SK-N-SH (cell line): Measurements from ENCODE around the gene FRK.

Experiments
- CTCF ChIP-seq: fragments of 200-600 bp; sonication (generic); IDR thresholded peaks from 2 replicates; pipeline ENCODE4 v1.6.1; 2017; ENCODE audit warnings: antibody characterized with exemption, mild to moderate bottlenecking, moderate library complexity
- EP300 ChIP-seq, 2 experiments: IDR thresholded peaks; 2 replicates each; pipeline versions ENCODE4 v1.4.0 to v1.6.1; 2012; ENCODE audit warnings: borderline replicate concordance in 1 of 2, low read depth in 1 of 2, low read length in 1 of 2
- EZH2phosphoT487 ChIP-seq: fragments of 200-600 bp; sonication (generic); IDR thresholded peaks from 2 replicates; pipeline ENCODE4 v1.6.1; 2017; ENCODE audit warnings: low read depth, mixed run types, mild to moderate bottlenecking, antibody characterized with exemption, moderate library complexity, borderline replicate concordance
- GABPA ChIP-seq: IDR thresholded peaks from 2 replicates; pipeline ENCODE4 v1.4.0; 2012; ENCODE audit warnings: low read depth, mild to moderate bottlenecking
- MXI1 ChIP-seq: IDR thresholded peaks from 2 replicates; pipeline ENCODE4 v1.6.1; 2012; ENCODE audit warnings: mild to moderate bottlenecking, low read depth, low read length, improper control_type of control experiment
- NFIC ChIP-seq: IDR thresholded peaks from 2 replicates; pipeline ENCODE4 v1.4.0; 2012; ENCODE audit warnings: borderline replicate concordance
- RAD21 ChIP-seq: IDR thresholded peaks from 2 replicates; pipeline ENCODE4 v1.6.1; 2012; ENCODE audit warnings: mild to moderate bottlenecking, low read length
- RCOR1 ChIP-seq: fragments of 150-350 bp; IDR thresholded peaks from 2 replicates; pipeline ENCODE4 v1.6.1; 2017; ENCODE audit warnings: antibody characterized with exemption, low read length
- REST ChIP-seq: IDR thresholded peaks from 2 replicates; pipeline ENCODE4 v1.6.1; 2012; ENCODE audit warnings: mild to moderate bottlenecking, low read depth, low read length, moderate library complexity
- TF ChIP-seq, protein P1 (sequence below): IDR thresholded peaks from 2 replicates; pipeline ENCODE4 v1.4.0; 2012; ENCODE audit warnings: low read depth

DNA sequence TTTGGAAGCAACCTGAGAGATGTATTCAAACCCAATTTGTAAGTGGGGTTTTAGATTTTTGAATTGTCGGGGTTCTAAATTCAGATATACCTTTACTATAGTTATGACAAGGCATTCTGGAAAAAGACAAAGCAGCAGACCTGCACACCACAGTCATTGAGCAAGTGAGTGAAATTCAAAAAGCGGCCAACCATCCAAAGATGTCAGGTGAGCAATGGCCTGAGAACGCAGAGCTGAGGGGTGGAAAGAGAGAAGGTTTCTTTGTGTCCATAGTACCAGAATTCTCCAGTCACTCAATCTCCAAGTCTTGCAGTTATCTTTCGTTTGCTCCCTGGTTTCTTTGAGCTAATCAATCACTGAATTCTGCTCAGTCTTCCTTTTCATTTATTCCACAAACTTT is 1.8 kb upstream of the FRK start:
- TF ChIP-seq RAD21 (no peak), CTCF (no peak), REST (no peak), MXI1 (no peak), EZH2phosphoT487 (no peak), GABPA (no peak), RCOR1 (no peak), EP300 (IDR thresholded peaks at IDR 0.05; ENCODE audit: borderline replicate concordance in 1 of 2, low read depth in 1 of 2, low read length in 1 of 2) (no peak), NFIC (no peak)
- TF ChIP-seq, protein P1, sequence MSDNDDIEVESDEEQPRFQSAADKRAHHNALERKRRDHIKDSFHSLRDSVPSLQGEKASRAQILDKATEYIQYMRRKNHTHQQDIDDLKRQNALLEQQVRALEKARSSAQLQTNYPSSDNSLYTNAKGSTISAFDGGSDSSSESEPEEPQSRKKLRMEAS: no peak
